OCI-LY3 (cell line): ENCODE measurements around the gene SERPINA4.

Experiments used
- CTCF ChIP-seq: fragments of 200-600, 300-600 bp; sonication (generic); IDR thresholded peaks from 2 replicates; pipeline ENCODE4 v1.5.1; 2014; ENCODE audit warnings: antibody characterized with exemption, low read length, low read depth
- EZH2phosphoT487 ChIP-seq: fragments of 200-600 bp; shearing (Covaris generic); IDR thresholded peaks from 2 replicates; pipeline ENCODE4 v1.6.1; 2018; ENCODE audit warnings: antibody characterized with exemption, mixed run types, low read depth

GRCh38 chr14:94570440-94570839 is 9.2 kb downstream of the SERPINA4 start:
- no peak for TF ChIP-seq EZH2phosphoT487
- TF ChIP-seq CTCF: no peak
